Measurements from ENCODE around the gene SLC38A11. TPM values are rescaled to one million over a fixed set of nuclear protein-coding genes. Genes with fewer than 3 reads are reported as not detected.

Gene SLC38A11
- total RNA-seq, 6 experiments from 2014 or later, result 0.58 to 3.6 (median 2.1) TPM

GRCh38 chr2:164847981-164848741 lies 107.2 kb downstream of the SLC38A11 start:
- Histone ChIP-seq H3K4me1 (peaks cover 0 to 22% (median 0%) of the 10 kb centered on the region in 4 donors), H3K36me3 (no peaks in the 10 kb centered on the region), H3K27me3 (no peaks in the 10 kb centered on the region), H3K27ac (no peak overlapping the region), H3K4me3 (no peak overlapping the region), H3K9me3 (no peaks in the 10 kb centered on the region)
- DNase-seq (no peak), ATAC-seq (peak in 2 of 4 donors; percentile 28 to 36)
- intact Hi-C loops (cut with DNase I), result no loop called here
- 36% methylated on average over 2 of the region's 2 CpGs for WGBS (ENCODE audit: insufficient coverage, low coverage, low lambda C conversion rate, missing lambda C conversion rate)
- TF ChIP-seq POLR2A (IDR thresholded peaks at IDR 0.05) (no peak), CTCF (IDR thresholded peaks at IDR 0.05) (no peak)

GRCh38 chr2:164847291-164847690 lies 108.0 kb downstream of the SLC38A11 start:
- H3K27ac ChIP-seq, result no peak overlapping the region
- no peak for TF ChIP-seq POLR2A (IDR thresholded peaks at IDR 0.05)
- TF ChIP-seq CTCF (IDR thresholded peaks at IDR 0.05), result no peak
- 66% methylated on average over 4 of the region's 4 CpGs for WGBS (ENCODE audit: insufficient coverage, low coverage, low lambda C conversion rate, missing lambda C conversion rate)
- ATAC-seq, result no peak
- DNase-seq, result no peak
- intact Hi-C loops (cut with DNase I), result no loop called here
- no peaks in the 10 kb centered on the region for H3K27me3 ChIP-seq
- no peaks in the 10 kb centered on the region for H3K9me3 ChIP-seq
- H3K36me3 ChIP-seq, result no peaks in the 10 kb centered on the region
- peaks cover 0 to 30% (median 0%) of the 10 kb centered on the region in 4 donors for H3K4me1 ChIP-seq
- no peak overlapping the region for H3K4me3 ChIP-seq

- 81% methylated on average over 2 of the region's 2 CpGs for WGBS (ENCODE audit: insufficient coverage, low coverage, low lambda C conversion rate, missing lambda C conversion rate)
- TF ChIP-seq CTCF (IDR thresholded peaks at IDR 0.05), result no peak
- TF ChIP-seq POLR2A (IDR thresholded peaks at IDR 0.05), result no peak
- Histone ChIP-seq H3K4me1 (peaks cover 0 to 30% (median 0%) of the 10 kb centered on the region in 4 donors), H3K9me3 (no peaks in the 10 kb centered on the region), H3K27ac (no peak overlapping the region), H3K4me3 (no peak overlapping the region), H3K36me3 (no peaks in the 10 kb centered on the region), H3K27me3 (no peaks in the 10 kb centered on the region)
- no peak for ATAC-seq
- intact Hi-C loops (cut with DNase I), result no loop called here
- no peak for DNase-seq
Measured at GRCh38 chr2:164846276-164846675, 109.0 kb downstream of the SLC38A11 start.

Small RNA genes lying within 50 kb of the gene (small RNA-seq; reads per million reads assigned to genes)
- gene RNA5SP110 (0 to 0.10 reads per million in 2 experiments), gene RNA5SP111 (0.10 to 0.65 reads per million in 2 experiments)

Other genes with a start within 250 kb of the SLC38A11 start
- gene COBLL1, start 113.7 kb downstream of the SLC38A11 start, total RNA-seq, result 100 to 1,000 TPM in 1 of 6 experiments, 10 to 100 TPM in 5; 38.1 to 133 (median 67.6) TPM
- gene SCN3A, start 248.5 kb upstream of the SLC38A11 start, total RNA-seq, result under 1 TPM in 3 of 6 experiments, not detected in 3; 0.02 to 0.17 (median 0.06) TPM